Middle frontal gyrus (tissue), 1 donor: ENCODE results near the gene PDGFRA.

Source experiments
- DNase-seq: peaks from one replicate; pipeline ENCODE4 v3.0.0-alpha.2; 2015; ENCODE audit warnings: low spot score; ENCODE audit errors: extremely low spot score

PDGFRA gene

DNA sequence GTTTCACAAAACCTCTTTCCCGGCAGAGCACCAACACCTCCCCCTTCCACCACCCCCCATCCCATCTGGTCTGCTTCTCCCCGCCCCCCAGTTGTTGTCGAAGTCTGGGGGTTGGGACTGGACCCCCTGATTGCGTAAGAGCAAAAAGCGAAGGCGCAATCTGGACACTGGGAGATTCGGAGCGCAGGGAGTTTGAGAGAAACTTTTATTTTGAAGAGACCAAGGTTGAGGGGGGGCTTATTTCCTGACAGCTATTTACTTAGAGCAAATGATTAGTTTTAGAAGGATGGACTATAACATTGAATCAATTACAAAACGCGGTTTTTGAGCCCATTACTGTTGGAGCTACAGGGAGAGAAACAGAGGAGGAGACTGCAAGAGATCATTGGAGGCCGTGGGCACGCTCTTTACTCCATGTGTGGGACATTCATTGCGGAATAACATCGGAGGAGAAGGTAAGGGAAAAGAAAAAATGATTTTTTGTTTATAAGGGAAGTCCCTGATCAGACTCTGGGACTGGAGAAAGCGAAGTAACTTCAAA is at the start of gene PDGFRA:
PDGFRA (plus strand) TSS at position 333 of the 541 bp plus-strand sequence. CDS start 29,476 bp downstream, outside the sequence.
- no peak for DNase-seq

DNA sequence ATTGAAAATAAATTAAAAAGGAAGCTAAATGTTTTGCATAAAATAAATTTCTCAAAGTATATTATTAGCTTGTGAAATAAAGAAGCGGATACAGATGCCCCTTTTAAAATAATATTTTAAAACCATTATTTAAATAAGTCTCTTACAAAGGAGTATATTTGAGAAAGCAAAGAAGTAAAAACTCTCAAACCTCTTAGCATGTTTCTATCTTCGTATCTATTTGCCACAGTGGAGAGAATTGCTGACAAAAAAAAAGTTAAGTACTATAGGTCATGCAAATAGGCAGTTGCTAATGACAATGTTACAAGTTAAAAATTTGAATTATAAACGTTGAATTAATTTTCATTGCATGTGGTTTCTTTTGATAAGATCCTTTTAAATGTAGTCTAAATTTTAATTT is 44.5 kb upstream of the PDGFRA start:
- DNase-seq, result no peak

- no peak for DNase-seq
Observed at GRCh38 chr4:54185044-54185780, 43.9 kb upstream of the PDGFRA start.

DNA sequence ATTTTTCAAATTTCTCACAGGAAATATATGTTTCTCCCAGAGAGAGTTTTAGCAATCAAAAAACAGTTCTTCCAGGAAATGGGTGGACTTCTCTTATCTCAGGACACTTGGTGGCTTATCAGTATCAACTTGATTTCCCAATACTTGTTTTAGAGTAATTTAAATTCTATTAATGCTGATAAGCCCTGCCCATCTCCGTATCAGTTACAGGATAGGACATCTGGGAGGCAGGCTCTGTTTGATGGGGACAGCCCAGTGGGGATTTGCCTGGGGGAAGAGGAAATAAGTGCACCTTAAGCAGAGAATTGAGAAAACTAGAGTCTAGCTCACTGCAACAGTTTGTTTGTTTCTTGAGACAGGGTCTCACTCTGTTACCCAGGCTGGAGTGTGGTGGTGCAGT is 43.2 kb upstream of the PDGFRA start:
- DNase-seq, result no peak

DNA sequence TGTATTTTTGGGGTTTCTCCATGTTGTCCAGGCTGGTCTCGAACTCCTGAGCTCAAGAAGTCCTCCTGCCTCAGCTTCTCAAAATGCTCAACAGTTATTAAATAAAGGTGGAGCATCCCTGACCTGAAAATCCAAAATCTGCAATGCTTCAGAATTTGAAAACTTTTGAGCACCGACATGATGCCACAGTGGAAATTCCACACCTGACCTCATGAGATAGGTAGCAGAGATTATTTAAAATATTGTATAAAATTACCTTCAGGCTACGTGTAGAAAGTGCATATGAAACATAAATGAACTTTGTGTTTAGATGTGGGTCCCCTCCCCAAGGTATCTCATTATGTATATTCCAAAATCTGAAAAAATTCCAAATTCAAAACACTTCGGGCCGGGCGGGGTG is 42.7 kb upstream of the PDGFRA start:
- no peak for DNase-seq

- DNase-seq, result no peak
Observed at GRCh38 chr4:54187148-54187547, 41.9 kb upstream of the PDGFRA start.

- no peak for DNase-seq
Observed at GRCh38 chr4:54189140-54189539, 40.0 kb upstream of the PDGFRA start.

GRCh38 chr4:54192811-54193210 is 36.3 kb upstream of the PDGFRA start:
- DNase-seq, result no peak

GRCh38 chr4:54197926-54198325 is 31.2 kb upstream of the PDGFRA start:
- no peak for DNase-seq

GRCh38 chr4:54199919-54200318 is 29.2 kb upstream of the PDGFRA start:
- DNase-seq, result no peak

DNA sequence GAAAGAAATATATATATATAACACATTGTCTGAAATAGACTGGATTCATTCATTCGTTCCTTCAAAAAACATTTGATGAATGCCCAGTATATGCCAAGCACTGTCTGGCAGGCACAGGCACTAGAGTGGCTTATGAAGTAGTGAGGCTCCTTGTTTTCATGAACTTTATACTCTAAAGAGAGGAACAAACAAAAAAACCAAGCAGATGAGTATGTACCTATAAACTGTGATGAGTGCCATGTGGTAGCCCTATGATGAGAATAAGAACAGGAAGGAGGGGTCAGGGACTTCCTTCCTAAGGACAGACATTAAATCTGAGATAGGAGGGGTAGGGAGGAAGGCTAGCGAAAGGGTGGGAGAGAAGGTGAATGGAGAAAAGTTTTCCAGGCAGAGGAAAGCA is 19.5 kb upstream of the PDGFRA start:
- DNase-seq, result no peak

DNA sequence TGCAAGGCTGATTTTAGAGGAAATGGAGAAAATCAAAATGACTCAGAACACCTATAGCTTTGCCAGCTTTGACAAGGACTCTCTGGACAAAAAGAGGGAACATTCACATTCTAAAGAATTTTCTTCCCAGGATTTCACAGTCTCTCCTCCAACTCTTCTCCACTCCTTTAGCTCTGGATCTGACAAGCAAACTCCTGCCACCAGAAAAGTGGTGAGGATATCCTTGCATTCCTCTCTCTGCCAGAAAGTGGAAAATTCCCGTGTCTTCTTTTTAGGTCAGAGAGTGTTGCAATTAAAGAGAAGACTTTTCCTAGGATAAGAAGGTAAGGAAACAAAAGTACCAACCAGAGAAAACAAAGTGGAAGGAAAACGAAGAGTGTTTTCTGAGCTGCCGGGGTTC is 16.1 kb upstream of the PDGFRA start:
- DNase-seq, result no peak

DNA sequence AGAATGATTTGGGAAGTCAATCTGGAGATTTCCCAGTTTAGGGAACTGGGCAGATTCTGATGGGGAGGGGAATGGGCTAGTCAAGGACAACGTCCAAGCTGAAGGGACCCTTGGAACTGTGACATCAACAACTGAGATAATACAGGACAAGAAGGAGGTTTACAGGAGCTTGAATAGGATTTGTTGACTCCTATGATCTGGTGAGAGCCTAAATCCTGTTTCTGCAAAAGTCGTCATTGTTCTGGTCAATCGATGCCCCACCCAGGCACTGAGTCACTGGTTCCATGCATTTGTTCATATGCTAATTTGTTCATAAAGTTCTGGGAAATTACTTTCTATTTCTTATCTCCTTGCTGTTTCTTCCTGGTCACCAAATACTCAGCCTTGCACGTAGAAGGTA is 15.3 kb upstream of the PDGFRA start:
- DNase-seq, result no peak

DNA sequence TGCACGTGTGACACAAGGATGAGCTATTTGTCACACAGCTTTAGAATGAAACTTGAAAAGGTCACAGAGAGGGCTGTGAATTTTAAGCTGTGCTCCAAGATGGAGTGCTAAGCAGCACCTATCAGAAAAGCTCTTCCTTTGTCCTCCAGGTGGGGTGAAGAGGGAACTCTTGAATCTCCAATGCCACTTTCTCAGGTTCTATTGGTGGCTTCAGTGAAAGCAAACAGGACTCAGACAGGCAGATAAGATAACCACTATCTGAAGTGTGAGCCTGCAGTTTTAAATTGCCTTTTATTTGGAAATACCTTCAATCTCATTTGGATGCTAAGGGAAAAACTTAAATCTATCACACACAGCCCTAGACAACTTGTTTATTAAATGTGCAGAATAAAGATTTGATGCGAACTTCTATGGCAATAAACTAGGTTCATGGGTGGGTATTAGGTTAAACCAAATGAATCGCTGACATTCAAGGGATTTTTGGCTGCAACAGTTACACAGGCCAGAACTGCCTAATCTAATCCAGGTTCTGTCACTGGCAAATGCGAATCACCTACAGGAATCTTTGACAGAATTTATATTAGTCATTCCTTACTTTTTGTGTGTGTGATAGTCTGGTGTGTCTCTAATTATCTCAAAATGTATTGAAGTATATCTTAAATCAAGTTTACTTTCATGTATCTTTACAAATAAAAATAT is 13.6 kb upstream of the PDGFRA start:
- no peak for DNase-seq

DNA sequence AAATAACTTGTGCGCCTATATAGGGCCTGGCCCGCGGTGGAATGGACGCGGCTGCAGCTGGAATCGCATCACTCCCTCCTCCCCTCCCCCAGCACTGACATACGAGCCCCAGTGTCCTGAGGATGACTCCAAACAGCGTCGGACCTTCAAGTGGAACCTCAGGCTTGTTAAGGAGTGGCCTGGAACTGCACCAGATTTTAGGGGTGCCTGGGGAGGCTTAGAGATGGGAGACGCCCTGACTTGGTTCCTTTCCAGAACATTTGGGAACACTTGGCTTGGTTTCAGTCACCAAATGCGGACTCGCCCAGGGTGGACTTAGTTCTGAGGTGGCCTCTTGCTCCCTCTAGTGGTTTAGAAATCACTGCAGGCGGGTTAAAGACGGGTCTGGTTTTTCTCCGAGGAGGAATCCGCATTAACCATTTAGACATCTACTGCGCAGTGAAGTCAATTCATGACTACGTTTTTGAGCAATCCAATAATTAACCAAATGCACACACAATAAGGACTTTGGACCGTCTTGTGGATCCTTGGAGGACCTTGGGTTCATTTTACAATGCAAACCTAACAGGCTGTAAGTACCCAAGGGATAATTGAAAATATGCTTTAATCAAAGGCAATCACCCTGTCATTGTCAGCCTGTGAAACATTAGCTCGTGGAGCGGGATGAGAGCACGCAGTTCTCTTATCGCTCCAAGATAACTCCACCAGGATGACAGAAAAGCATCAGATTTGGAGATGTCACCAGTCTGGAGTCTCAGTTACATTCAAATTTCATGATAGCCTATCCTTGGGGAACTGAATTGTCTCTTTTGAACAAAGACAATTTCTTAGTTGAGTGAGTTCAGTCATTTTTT is 11.2 kb upstream of the PDGFRA start:
- peak; percentile 76 for DNase-seq

GRCh38 chr4:54218736-54219135 is 10.4 kb upstream of the PDGFRA start:
- DNase-seq, result no peak

DNA sequence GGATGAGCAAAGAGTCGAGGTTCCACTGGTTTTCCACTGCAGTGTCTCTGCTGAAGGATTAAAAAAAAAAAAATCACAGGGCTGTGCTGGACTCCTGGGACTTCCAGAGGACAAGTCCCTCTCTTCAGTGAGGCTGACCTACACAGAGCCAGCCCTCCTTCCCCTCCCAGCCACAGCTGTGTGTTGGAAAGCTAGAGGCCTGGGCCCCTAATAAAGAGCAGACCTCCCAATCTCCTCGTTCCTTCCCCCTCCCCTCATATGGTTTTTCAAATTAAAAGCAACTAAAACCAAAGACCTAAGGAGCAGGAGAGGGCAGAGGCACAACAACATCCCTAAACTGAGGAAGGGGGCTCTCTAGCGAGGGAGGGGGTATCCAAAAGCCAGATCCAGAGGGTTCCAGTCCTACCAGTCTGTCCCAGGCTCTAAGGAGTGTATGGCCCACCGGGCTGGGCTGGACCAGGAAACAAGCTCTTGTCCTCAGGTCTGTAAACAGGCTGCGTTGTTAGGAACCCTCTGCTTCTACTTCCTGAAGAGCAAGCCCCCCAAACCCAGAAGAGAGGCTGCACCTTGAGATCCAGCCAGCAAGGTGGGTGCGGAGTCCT is 4.0 kb upstream of the PDGFRA start:
- no peak for DNase-seq

DNA sequence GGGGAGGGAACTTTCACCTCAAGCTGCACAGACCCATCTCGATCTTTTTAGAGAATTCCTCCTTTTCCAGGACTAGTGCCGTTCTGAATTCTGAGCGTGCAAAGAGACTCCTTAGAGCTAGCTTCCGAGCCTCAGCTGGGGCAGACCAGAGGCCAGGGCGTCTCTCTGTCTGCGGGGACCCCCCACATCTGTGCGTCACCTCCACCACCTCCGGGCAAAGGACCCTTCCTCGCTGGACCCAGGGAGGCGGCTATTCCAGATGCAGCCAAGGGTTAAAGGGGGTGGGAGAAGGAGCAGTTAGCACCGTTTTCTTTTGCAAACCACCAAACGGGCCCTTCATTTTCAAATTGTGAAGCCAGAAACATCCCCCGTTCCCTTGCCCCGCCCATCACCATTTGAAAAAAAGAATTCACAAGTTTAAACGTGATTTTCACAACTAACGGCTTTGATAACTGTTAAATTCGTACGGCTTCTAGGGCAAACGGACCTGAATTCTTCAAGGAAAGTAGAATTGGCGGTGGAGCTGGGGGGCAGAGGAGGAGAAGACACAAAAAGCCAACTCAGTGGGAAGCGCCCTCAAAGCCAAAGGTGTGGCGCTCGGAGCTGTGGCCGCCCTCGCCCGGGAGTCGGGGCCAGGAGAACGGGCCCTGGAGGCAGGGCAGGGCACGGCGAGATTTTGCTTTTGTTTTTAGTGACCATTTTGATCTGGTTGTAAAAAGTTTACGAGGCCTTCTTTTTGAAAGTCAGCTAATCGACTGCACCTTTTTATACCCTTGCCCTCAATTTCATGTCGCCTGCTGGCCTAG is 3.3 kb upstream of the PDGFRA start:
- no peak for DNase-seq

- DNase-seq, result no peak
Observed at GRCh38 chr4:54226404-54227255, 2.5 kb upstream of the PDGFRA start.
